Bronchial smooth muscle cell (primary cell): ENCODE results near the gene TEX52. TPM values are rescaled to one million over a fixed set of nuclear protein-coding genes. Genes with fewer than 3 reads are reported as not detected.

Source experiments
- total RNA-seq: library from RNA; depleted of rRNA; stranded (reverse); fragments of >200 nt; gene quantifications from 2 replicates; pipeline ENCODE4 v1.2.1, GENCODE V29; 2014

TEX52 gene
- total RNA-seq, result not detected in 2 replicates

GRCh38 chr12:2857021-2857431 is at the start of gene TEX52:
Gene TEX52, minus strand, starts transcription at chr12:2857039. Its CDS starts 13 bp downstream, at chr12:2857026.

GRCh38 chr12:2890388-2891239 is 33.8 kb upstream of the TEX52 start, which contains the start of gene TULP3:
Gene TULP3, plus strand, starts transcription at chr12:2890891. Its CDS starts 57 bp downstream, at chr12:2890948.

GRCh38 chr12:2877047-2877952 is 20.5 kb upstream of the TEX52 start, which contains the start of the genes FOXM1 and RHNO1:
Gene FOXM1, minus strand, starts transcription at chr12:2877174. Its CDS starts 2,696 bp downstream, at chr12:2874478.
Gene RHNO1, plus strand, starts transcription at chr12:2877223. Its CDS starts 8,144 bp downstream, at chr12:2885367.

GRCh38 chr12:2834581-2835491 is 22.0 kb downstream of the TEX52 start, which contains the start of gene NRIP2:
Gene NRIP2, minus strand, starts transcription at chr12:2835035. Its CDS starts 52 bp downstream, at chr12:2834983.

GRCh38 chr12:2812290-2813213 is 44.3 kb downstream of the TEX52 start, which contains the start of gene ITFG2:
Gene ITFG2, plus strand, starts transcription at chr12:2812668. Its CDS starts 93 bp downstream, at chr12:2812761.

Other genes with a start within 250 kb of the TEX52 start
- 21.6 and 29.3 TPM in 2 replicates for gene FKBP4, start 62.1 kb downstream of the TEX52 start, total RNA-seq
- gene ITFG2, start 44.4 kb downstream of the TEX52 start, total RNA-seq, result 14.3 and 21.0 TPM in 2 replicates
- gene NRIP2, start 22.0 kb downstream of the TEX52 start, total RNA-seq, result under 0.01 TPM in 1 of 2 replicates, not detected in the other
- gene FOXM1, start 20.1 kb upstream of the TEX52 start, total RNA-seq, result 1.3 and 2.0 TPM in 2 replicates
- 7.3 and 15.0 TPM in 2 replicates for gene RHNO1, start 20.2 kb upstream of the TEX52 start, total RNA-seq
- 14.3 and 14.8 TPM in 2 replicates for gene TULP3, start 33.9 kb upstream of the TEX52 start, total RNA-seq
- gene TEAD4, start 102.4 kb upstream of the TEX52 start, total RNA-seq, result 2.5 and 3.6 TPM in 2 replicates
- gene TSPAN9, start 220.3 kb upstream of the TEX52 start, total RNA-seq, result 23.2 and 60.1 TPM in 2 replicates